ENCODE data around the gene MRPS27.

DNA sequence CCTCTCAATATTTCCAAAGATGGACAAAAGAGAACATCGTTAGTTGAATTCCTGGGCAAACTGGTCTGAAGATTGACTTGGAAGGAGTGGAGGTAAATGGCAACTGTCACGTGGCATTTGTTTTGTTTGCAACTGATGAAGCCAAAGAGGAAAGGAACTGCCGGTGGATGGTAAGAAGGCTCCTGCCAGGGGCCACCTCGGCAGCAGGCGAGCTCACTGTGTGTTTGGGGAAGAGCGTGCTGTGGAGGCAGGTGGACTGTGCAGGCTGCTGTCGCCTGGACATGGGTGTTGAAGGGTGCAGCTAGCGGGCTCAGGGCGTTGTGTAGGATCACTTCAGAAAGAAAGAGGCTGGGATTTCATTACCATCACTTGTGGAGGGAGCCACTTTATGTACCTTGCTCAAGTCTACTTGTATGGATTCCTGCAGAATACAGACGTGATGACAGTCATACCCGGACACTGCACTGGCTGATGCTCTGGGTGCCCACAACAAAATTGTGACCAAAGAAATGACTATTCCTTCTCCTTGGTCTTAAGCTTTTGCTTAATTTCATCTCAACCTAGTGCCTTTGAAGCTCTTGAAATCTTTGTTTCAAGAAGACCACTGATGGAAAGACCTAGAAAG lies 140.1 kb downstream of the MRPS27 start:
- no peak for TF ChIP-seq POLR2A (IDR thresholded peaks at IDR 0.05)
- TF ChIP-seq, protein P1, sequence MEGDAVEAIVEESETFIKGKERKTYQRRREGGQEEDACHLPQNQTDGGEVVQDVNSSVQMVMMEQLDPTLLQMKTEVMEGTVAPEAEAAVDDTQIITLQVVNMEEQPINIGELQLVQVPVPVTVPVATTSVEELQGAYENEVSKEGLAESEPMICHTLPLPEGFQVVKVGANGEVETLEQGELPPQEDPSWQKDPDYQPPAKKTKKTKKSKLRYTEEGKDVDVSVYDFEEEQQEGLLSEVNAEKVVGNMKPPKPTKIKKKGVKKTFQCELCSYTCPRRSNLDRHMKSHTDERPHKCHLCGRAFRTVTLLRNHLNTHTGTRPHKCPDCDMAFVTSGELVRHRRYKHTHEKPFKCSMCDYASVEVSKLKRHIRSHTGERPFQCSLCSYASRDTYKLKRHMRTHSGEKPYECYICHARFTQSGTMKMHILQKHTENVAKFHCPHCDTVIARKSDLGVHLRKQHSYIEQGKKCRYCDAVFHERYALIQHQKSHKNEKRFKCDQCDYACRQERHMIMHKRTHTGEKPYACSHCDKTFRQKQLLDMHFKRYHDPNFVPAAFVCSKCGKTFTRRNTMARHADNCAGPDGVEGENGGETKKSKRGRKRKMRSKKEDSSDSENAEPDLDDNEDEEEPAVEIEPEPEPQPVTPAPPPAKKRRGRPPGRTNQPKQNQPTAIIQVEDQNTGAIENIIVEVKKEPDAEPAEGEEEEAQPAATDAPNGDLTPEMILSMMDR (IDR thresholded peaks at IDR 0.05 in 4 of 5, conservative IDR thresholded peaks at IDR 0.05 in 1 of 5) = no peak
